Testis (tissue), 3 donors: Measurements from ENCODE around the gene EPHB1. TPM values are rescaled to one million over a fixed set of nuclear protein-coding genes. Genes with fewer than 3 reads are reported as not detected.

Source experiments
- DNase-seq: peaks from one replicate; pipeline ENCODE4 v3.0.0-alpha.2; 2019
- H3K27ac ChIP-seq, 2 donors: fragments of 200-600 bp; sonication (generic); one replicate each; pipeline ENCODE4 v1.5.1; 2019
- H3K27me3 ChIP-seq: fragments of 200-600 bp; sonication (generic); one replicate; pipeline ENCODE4 v1.5.1; 2019
- H3K36me3 ChIP-seq: fragments of 200-600 bp; sonication (generic); one replicate; pipeline ENCODE4 v1.5.1; 2017; ENCODE audit warnings: low read depth; ENCODE audit errors: missing control alignments
- H3K4me1 ChIP-seq: fragments of 200-600 bp; sonication (generic); one replicate; pipeline ENCODE4 v1.5.1; 2019
- H3K4me3 ChIP-seq, 2 donors: fragments of 200-600 bp; sonication (generic); one replicate each; pipeline ENCODE4 v1.5.1; 2017 to 2019
- H3K9me3 ChIP-seq: fragments of 200-600 bp; sonication (generic); one replicate; pipeline ENCODE4 v1.5.1; 2017
- POLR2A ChIP-seq: fragments of 450-650 bp; IDR thresholded peaks from one replicate; pipeline ENCODE4 v1.6.1; 2017; ENCODE audit warnings: antibody characterized with exemption, mild to moderate bottlenecking, moderate library complexity
- WGBS, 2 donors: methylation state at CpG; one replicate each; pipeline ENCODE4 v1.1.5; 2018; 5-methylcytosine and 5-hydroxymethylcytosine counted together
- intact Hi-C: fragments of 100-400 bp; cut with DNase I; formaldehyde crosslinking; loops from one replicate; pipeline ENCODE4 v1.15.1; 2023; ENCODE audit warnings: low total_unique reads
- polyA plus RNA-seq: library from polyadenylated mRNA; stranded (reverse); fragments of 350-450 nt; fragmentation: Illumina TruSeq; extraction: RNeasy Lipid Tissue Mini Kit (QIAGEN cat#74804); gene quantifications from one replicate; pipeline ENCODE4 v1.2.3, GENCODE V29; 2014; ENCODE audit warnings: low read depth, low replicate concordance; ENCODE audit not compliant: insufficient read depth
- total RNA-seq, 2 donors: library from RNA; depleted of rRNA; stranded (reverse); fragments of >200 nt; gene quantifications; one replicate each; pipeline ENCODE4 v1.2.3, GENCODE V29; 2016
- TF ChIP-seq, protein P1 (sequence below), 3 experiments: fragments of 450-650 bp in 2 of 3; fragments of 200-600 bp in 1 of 3; sonication (generic) in 1 of 3; IDR thresholded peaks; one replicate each; pipeline ENCODE4 v1.5.1; 2016 to 2019; ENCODE audit warnings: antibody characterized with exemption in 3 of 3, mild to moderate bottlenecking in 2 of 3, moderate library complexity in 1 of 3

The EPHB1 gene
- total and polyA plus RNA-seq, 3 donors from 2014 or later: 20.8 to 37.1 (median 31.3) TPM

DNA sequence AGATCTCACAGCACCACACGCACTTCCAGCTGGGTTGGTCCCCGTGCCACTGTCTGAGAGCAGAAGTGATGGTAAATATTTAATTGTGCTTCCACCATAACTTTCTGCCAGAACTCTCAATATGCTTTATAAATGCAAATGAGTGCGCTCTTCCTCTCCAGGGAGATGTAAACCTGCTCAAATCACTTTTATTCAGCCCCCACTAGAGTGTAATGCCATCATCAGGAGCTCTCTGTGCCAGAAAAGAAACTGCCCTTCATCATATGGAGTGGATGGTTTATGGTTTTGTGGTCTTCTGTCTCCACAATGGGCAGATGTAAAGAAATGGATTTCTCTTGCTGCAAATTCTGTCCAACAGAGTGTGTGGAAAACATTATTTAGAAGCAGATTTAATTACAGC lies 127.0 kb downstream of the EPHB1 start:
- Histone ChIP-seq H3K4me3 (no peak overlapping the region), H3K36me3 (no peaks in the 10 kb centered on the region), H3K4me1 (no peaks in the 10 kb centered on the region), H3K27ac (no peak overlapping the region), H3K27me3 (no peaks in the 10 kb centered on the region), H3K9me3 (no peaks in the 10 kb centered on the region)
- WGBS, 2 donors: 88% methylated on average over 3 of the region's 3 CpGs
- intact Hi-C loops: no loop called here
- TF ChIP-seq, protein P1, sequence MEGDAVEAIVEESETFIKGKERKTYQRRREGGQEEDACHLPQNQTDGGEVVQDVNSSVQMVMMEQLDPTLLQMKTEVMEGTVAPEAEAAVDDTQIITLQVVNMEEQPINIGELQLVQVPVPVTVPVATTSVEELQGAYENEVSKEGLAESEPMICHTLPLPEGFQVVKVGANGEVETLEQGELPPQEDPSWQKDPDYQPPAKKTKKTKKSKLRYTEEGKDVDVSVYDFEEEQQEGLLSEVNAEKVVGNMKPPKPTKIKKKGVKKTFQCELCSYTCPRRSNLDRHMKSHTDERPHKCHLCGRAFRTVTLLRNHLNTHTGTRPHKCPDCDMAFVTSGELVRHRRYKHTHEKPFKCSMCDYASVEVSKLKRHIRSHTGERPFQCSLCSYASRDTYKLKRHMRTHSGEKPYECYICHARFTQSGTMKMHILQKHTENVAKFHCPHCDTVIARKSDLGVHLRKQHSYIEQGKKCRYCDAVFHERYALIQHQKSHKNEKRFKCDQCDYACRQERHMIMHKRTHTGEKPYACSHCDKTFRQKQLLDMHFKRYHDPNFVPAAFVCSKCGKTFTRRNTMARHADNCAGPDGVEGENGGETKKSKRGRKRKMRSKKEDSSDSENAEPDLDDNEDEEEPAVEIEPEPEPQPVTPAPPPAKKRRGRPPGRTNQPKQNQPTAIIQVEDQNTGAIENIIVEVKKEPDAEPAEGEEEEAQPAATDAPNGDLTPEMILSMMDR (IDR thresholded peaks at IDR 0.05): no peak
- TF ChIP-seq POLR2A: no peak
- DNase-seq: no peak

DNA sequence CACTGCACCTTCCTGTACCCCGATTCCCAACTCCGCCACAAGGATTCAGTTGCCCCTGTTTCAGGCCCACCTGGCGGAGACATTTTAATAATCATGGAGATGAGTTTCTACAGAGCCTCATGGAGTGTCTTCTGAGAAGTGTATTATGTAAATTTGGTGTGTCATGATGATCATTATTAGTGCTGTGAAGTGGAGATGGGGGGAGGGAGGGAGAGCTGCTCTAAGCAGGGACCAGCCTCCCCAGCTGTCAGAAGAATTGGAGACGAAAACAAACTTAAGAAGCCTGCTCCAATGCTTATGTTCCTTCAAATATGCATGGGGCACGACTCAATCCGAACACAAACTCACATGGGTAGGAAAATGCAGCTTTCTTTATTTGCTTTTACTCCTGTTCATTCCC lies 127.8 kb downstream of the EPHB1 start:
- intact Hi-C loops: no loop called here
- no peaks in the 10 kb centered on the region for H3K4me1 ChIP-seq
- H3K27ac ChIP-seq: no peak overlapping the region
- no peak overlapping the region for H3K4me3 ChIP-seq
- DNase-seq: no peak
- 90 to 94% methylated on average over 6 of the region's 6 CpGs for WGBS, 2 donors
- no peaks in the 10 kb centered on the region for H3K9me3 ChIP-seq
- no peaks in the 10 kb centered on the region for H3K27me3 ChIP-seq
- no peak for TF ChIP-seq POLR2A
- TF ChIP-seq, protein P1 (IDR thresholded peaks at IDR 0.05): no peak
- H3K36me3 ChIP-seq: no peaks in the 10 kb centered on the region

DNA sequence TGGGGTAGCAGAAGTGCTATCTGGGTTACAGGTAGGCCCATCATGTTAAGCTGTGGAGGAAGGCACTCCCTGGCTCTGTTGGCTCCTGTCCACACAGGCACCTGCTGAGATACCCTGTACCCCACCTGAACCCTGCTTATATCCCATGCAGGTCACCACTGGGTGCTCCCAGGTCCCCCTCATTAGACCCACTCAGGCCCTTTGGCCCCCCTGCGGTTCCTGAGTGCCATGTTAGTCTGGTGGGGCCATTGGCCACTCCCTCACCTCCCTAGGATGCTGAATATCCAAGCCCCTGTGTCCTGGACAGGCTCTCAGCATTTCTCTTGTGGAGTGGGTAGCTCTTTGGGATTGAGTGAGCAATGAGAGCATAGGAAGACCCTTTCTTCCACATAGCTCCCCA lies 128.2 kb downstream of the EPHB1 start:
- intact Hi-C loops: no loop called here
- no peak for DNase-seq

DNA sequence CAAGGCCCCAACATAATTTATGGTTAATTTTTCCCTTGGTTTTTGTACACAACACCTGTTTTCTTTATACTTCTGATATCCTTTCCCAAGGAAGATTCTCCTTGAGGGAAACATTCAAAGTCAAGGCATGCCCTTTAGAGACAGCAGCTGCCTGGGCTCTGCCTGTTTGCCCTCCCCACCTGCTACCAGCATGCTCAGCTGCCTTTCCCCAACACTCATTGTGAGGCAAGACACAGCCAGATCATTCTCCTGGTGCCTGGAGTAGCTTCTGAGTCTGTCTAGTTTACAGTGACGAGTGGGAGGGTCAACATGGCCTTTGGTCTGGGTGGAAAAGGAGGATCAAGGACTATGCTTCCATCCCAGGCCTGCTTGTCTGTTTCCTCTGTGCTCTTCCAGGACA lies 132.5 kb downstream of the EPHB1 start:
- H3K27ac ChIP-seq: no peak overlapping the region
- H3K9me3 ChIP-seq: no peaks in the 10 kb centered on the region
- intact Hi-C loops: no loop called here
- DNase-seq: no peak
- WGBS, 2 donors: 67 to 100% methylated on average over 1 of the region's 1 CpG
- no peak overlapping the region for H3K4me3 ChIP-seq
- peaks cover 2% of the 10 kb centered on the region for H3K4me1 ChIP-seq
- TF ChIP-seq, protein P1 (IDR thresholded peaks at IDR 0.05): no peak
- no peak for TF ChIP-seq POLR2A
- H3K36me3 ChIP-seq: no peaks in the 10 kb centered on the region
- H3K27me3 ChIP-seq: no peaks in the 10 kb centered on the region

More for the DNA sequence above, 128.2 kb downstream of the EPHB1 start:
- Histone ChIP-seq H3K4me1 (no peaks in the 10 kb centered on the region), H3K4me3 (no peak overlapping the region), H3K27ac (no peak overlapping the region), H3K36me3 (no peaks in the 10 kb centered on the region), H3K9me3 (no peaks in the 10 kb centered on the region), H3K27me3 (no peaks in the 10 kb centered on the region)
- TF ChIP-seq, protein P1 (IDR thresholded peaks at IDR 0.05): no peak
- no peak for TF ChIP-seq POLR2A
- WGBS, 2 donors: 89% methylated on average over 1 of the region's 1 CpG

DNA sequence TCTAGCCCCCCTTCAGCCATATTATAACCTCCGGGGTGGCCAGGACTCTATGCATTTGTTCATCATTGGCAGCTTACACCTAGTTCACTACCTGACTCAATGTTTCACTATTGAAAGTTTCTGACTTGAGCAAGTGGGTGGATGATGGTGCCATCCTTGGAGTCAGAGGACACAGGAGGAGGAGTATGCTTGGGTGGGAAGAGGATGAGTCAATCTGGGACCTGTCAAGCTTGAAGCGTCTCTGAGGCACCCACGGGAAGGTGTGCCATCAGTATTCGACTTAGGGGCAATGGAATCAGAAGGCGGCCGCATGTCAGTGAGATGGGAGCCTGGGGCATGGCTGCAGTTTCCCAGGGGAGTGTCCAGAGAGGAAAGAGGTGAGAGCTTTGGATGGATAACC lies 133.3 kb downstream of the EPHB1 start:
- H3K4me1 ChIP-seq: peaks cover 2% of the 10 kb centered on the region

More for the DNA sequence above, 133.3 kb downstream of the EPHB1 start:
- Histone ChIP-seq H3K27me3 (no peaks in the 10 kb centered on the region), H3K4me3 (no peak overlapping the region), H3K36me3 (no peaks in the 10 kb centered on the region), H3K9me3 (no peaks in the 10 kb centered on the region), H3K27ac (no peak overlapping the region)
- DNase-seq: no peak
- intact Hi-C loops: no loop called here
- 73 to 91% methylated on average over 6 of the region's 6 CpGs for WGBS, 2 donors
- TF ChIP-seq, protein P1 (IDR thresholded peaks at IDR 0.05): no peak
- TF ChIP-seq POLR2A: no peak
